Aorta (tissue), 5 donors: ENCODE data around the gene SOX12. TPM values are rescaled to one million over a fixed set of nuclear protein-coding genes. Genes with fewer than 3 reads are reported as not detected.
"Not testable (repeated sequence)": the region's sequence is repeated elsewhere in the genome, so short reads cannot be mapped to it uniquely, and the experiment has no call there.

Source experiments
- ATAC-seq: fragments of 200-7000 bp; cut with Tn5 transposase; one replicate; pipeline ENCODE4 v1.9.1; 2022; ENCODE audit warnings: moderate library complexity; ENCODE audit not compliant: low FRiP score
- DNase-seq, 2 donors: peaks; one replicate each; pipeline ENCODE4 v3.0.0-alpha.2; 2020
- H3K27ac ChIP-seq, 2 donors: one replicate each; pipeline ENCODE4 v1.5.1; 2013; ENCODE audit warnings: low read length in 2 of 2, mild to moderate bottlenecking in 2 of 2, moderate library complexity in 2 of 2, control low read depth in 1 of 2, inconsistent platforms in 1 of 2, low read depth in 1 of 2
- H3K27me3 ChIP-seq, 2 donors: one replicate each; pipeline ENCODE4 v1.6.1; 2013; ENCODE audit warnings: control low read depth in 1 of 2, low read length in 1 of 2, mild to moderate bottlenecking in 1 of 2, moderate library complexity in 1 of 2; ENCODE audit not compliant: insufficient read depth in 2 of 2, control insufficient read depth in 1 of 2
- H3K36me3 ChIP-seq, 2 donors: one replicate each; pipeline ENCODE4 v1.6.1; 2013; ENCODE audit warnings: control low read depth in 1 of 2, low read length in 1 of 2, mild to moderate bottlenecking in 1 of 2; ENCODE audit not compliant: insufficient read depth in 2 of 2, control insufficient read depth in 1 of 2
- H3K4me1 ChIP-seq, 2 donors: one replicate each; pipeline ENCODE4 v1.6.1; 2013; ENCODE audit warnings: low read length in 2 of 2, control low read depth in 1 of 2, mild to moderate bottlenecking in 1 of 2, moderate library complexity in 1 of 2; ENCODE audit not compliant: insufficient read depth in 2 of 2, control insufficient read depth in 1 of 2
- H3K4me3 ChIP-seq, 2 donors: one replicate each; pipeline ENCODE4 v1.5.1; 2013; ENCODE audit warnings: low read length in 2 of 2, control low read depth in 1 of 2, mild to moderate bottlenecking in 1 of 2
- H3K9me3 ChIP-seq: one replicate; pipeline ENCODE4 v1.6.1; 2013; ENCODE audit warnings: mild to moderate bottlenecking, low read length; ENCODE audit not compliant: control insufficient read depth
- WGBS, 2 donors: extraction: QIAGEN DNeasy Blood & Tissue Kit; methylation state at CpG; one replicate each; pipeline ENCODE4 v1.1.7; 2013; 5-methylcytosine and 5-hydroxymethylcytosine counted together
- intact Hi-C, 2 donors: fragments of 100-400 bp; cut with DNase I; formaldehyde crosslinking; loops; one replicate each; pipeline versions ENCODE4 v1.14.2 to v1.15.0; 2022
- polyA plus RNA-seq, 2 donors: library from polyadenylated mRNA; stranded (reverse); fragments of 200-250 nt; gene quantifications; one replicate each; pipeline ENCODE4 v1.2.3, GENCODE V29; 2013
- total RNA-seq, 2 donors: library from RNA; stranded (reverse); fragmentation: NEBNext Ultra II Directional; extraction: Animal tissue kit (Norgen Biotek cat#: 25700); gene quantifications; one replicate each; pipeline ENCODE4 v1.2.1, GENCODE V29; 2021
- donor health status: healthy with polysubstance abuse.
- donor health status: Bipolar disorder and iron deficiency.
- donor health status: DM: no; HTN: no; CAD: no.
- donor health status: DM: no; HTN: no; CAD: no.
- donor health status: DM: yes; HTN: yes; CAD: no.

Gene SOX12
- total and polyA plus RNA-seq, 4 donors, result 1.5 to 12.5 (median 5.1) TPM

- ATAC-seq, result no peak
- Histone ChIP-seq H3K27me3 (no peaks in the 10 kb centered on the region), H3K4me3 (no peak overlapping the region), H3K36me3 (no peaks in the 10 kb centered on the region), H3K9me3 (no peaks in the 10 kb centered on the region), H3K4me1 (no peaks in the 10 kb centered on the region), H3K27ac (no peak overlapping the region)
- intact Hi-C loops, result loop anchor here in 1 of 2 donors (5.0 to 10.0 kb wide), 2 partner anchors 70 to 122 kb away; no protein-coding TSS in a partner anchor
- WGBS, 2 donors, result 95 to 97% methylated on average over 8 of the region's 8 CpGs
- peak in 1 of 2 donors; percentile 25 for DNase-seq
These were observed 9.2 kb downstream of the SOX12 start for GRCh38 chr20:334578-334977.

DNA sequence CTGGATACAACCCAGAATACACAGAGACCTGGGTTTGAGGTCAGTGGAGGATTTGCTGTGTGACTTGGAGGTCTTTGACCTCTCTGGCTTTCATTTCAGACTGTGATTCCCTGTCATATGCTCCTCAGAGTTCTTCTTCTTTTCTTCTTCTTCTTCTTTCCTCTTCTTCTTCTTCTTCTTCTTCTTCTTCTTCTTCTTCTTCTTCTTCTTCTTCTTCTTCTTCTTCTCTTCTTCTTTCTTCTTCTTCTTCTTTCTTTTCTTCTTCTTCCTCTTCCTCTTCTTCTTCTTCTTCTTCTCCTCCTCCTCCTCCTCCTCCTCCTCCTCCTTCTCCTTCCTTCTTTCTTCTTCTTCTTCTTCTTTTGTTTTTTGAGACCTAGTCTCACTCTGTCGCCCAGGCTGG, 10.7 kb downstream of the SOX12 start:
- 83 to 92% methylated on average over 1 of the region's 1 CpG for WGBS, 2 donors
- not testable (repeated sequence) for H3K4me1 ChIP-seq, H3K9me3 ChIP-seq, H3K27ac ChIP-seq, H3K36me3 ChIP-seq, H3K4me3 ChIP-seq, DNase-seq, H3K27me3 ChIP-seq, ATAC-seq
- intact Hi-C loops, result loop anchor here in 1 of 2 donors (10.0 kb wide), 1 partner anchor 71 kb away; no protein-coding TSS in a partner anchor

DNA sequence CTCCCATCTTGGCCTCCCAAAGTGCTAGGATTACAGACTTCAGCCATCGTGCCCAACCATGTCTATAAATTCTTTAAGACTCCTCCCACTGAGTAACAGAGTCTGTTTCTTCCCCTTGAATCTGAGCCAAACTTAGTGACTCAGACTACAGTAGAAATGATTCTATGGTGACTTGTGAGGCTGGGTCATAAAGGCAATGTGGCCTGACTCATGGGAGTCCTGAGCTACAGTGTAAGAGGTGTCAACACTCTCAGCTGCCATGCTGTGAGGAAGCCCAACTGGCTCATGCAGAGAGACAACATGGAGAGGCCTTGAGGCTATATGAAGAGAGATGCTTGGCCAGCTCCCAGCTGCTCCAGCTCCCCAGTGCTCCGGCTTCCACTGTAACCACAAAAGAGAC, 16.3 kb downstream of the SOX12 start:
- ATAC-seq (no peak), DNase-seq (peak; percentile 39 to 46)
- Histone ChIP-seq H3K27ac (no peak overlapping the region), H3K4me3 (no peak overlapping the region), H3K27me3 (no peaks in the 10 kb centered on the region), H3K9me3 (no peaks in the 10 kb centered on the region), H3K36me3 (no peaks in the 10 kb centered on the region), H3K4me1 (peaks cover 0 to 2% of the 10 kb centered on the region in 2 donors)
- 62 to 65% methylated on average over 2 of the region's 2 CpGs for whole genome bisulfite sequencing, 2 donors
- intact Hi-C loops, result no loop called here

- Histone ChIP-seq H3K36me3 (no peaks in the 10 kb centered on the region), H3K4me1 (peaks cover 0 to 2% of the 10 kb centered on the region in 2 donors), H3K4me3 (no peak overlapping the region), H3K9me3 (no peaks in the 10 kb centered on the region), H3K27ac (no peak overlapping the region), H3K27me3 (no peaks in the 10 kb centered on the region)
- DNase-seq (no peak), ATAC-seq (no peak)
- intact Hi-C loops, result no loop called here
These were observed 17.8 kb downstream of the SOX12 start for GRCh38 chr20:343107-343506.

DNA sequence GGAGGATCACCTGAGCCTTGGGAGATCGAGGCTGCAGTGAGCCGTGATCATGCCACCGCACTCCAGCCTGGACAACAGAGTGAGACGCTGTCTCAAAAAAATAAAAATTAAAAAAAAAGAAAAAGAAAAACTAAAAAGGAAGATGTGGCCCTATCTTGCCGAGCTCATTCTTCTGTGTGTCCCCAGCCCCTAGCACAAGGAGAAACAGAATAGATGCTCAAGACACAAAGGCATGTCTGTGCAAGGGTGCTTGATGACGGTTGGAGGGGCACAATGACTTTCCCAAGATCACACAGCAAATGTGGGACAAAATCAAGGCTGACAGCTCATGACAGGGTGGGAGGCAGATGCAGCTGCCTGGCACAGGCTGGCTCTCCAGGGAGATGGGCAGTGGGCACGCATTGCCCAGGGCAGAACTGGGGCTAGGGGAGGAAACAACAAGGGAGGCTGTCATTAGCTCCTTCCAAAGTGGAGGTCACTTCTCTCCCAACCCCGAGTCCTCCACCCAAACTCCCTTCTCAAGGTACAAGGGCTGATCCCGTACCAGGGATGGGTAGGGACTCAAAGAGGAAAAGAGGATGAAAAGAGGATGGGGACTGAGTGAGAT, 20.8 kb downstream of the SOX12 start:
- Histone ChIP-seq H3K4me3 (peak overlapping the region in 1 of 2 donors; percentile 65), H3K9me3 (no peaks in the 10 kb centered on the region), H3K36me3 (no peaks in the 10 kb centered on the region), H3K4me1 (peaks cover 0 to 2% of the 10 kb centered on the region in 2 donors), H3K27me3 (no peaks in the 10 kb centered on the region), H3K27ac (no peak overlapping the region)
- ATAC-seq, result no peak
- WGBS, 2 donors, result 64 to 67% methylated on average over 9 of the region's 9 CpGs
- intact Hi-C loops, result loop anchor here in 1 of 2 donors (2.0 to 5.0 kb wide), 2 partner anchors 21 to 196 kb away; partner anchors contain the start of genes CSNK2A1 and SOX12
- peak in 1 of 2 donors; percentile 43 for DNase-seq

DNA sequence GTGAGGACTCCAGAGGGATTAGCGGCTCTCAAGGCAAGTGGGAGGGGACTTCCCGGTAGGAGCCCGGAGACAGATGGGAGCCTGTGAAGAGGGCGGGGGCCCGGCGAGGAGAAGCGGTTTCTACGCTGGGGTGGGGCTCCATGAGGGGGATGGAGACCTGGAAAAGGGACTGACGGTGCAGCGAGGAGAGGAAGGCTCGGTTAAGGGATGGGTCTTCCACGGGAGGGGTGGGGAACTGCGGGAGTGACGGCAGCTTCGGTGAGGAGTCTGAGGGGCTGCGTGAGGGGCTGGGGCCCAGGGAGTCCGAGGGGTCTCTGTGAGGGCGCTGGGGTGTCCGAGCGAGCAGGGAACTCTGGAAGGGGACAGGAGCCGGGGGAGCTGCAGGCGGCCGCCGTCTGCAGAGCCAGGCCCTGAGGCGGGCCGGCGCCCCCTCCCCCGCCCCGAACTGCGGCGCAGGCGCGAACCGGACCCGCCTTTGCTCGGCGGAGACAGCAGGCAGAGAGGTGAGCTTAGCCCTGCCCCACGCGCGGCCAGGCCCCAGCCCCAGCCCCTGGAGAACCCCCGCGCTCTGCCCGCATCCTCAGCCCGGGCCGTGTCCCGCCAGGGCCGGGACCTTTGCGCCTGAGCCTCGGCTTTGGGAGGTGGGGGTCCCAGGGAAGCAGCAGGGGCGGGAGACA, 21.4 kb downstream of the SOX12 start, which contains the start of gene NRSN2:
TSS of gene NRSN2 (plus strand) at position 472 of the 677 bp plus-strand sequence. CDS start 2,533 bp downstream, outside the sequence.
- 0 to 1% methylated on average over 50 of the region's 50 CpGs for WGBS, 2 donors
- peak; percentile 87 for ATAC-seq
- H3K36me3 ChIP-seq, result no peaks in the 10 kb centered on the region
- intact Hi-C loops, result loop anchor here in 1 of 2 donors (2.0 to 5.0 kb wide), 2 partner anchors 22 to 196 kb away; partner anchors contain the start of genes CSNK2A1 and SOX12
- DNase-seq, result peak; percentile 84 to 89
- no peaks in the 10 kb centered on the region for H3K27me3 ChIP-seq
- peak within 1 kb of the TSS; percentile 30 to 65 for H3K27ac ChIP-seq
- H3K9me3 ChIP-seq, result no peaks in the 10 kb centered on the region
- H3K4me1 ChIP-seq, result peaks cover 0 to 2% of the 10 kb centered on the region in 2 donors
- peak within 1 kb of the TSS; percentile 65 to 75 for H3K4me3 ChIP-seq

- Histone ChIP-seq H3K27me3 (no peaks in the 10 kb centered on the region), H3K4me3 (peak overlapping the region; percentile 65 to 75), H3K27ac (peak overlapping the region; percentile 30 to 49), H3K9me3 (no peaks in the 10 kb centered on the region), H3K36me3 (no peaks in the 10 kb centered on the region), H3K4me1 (peaks cover 0 to 2% of the 10 kb centered on the region in 2 donors)
- no peak for ATAC-seq
- DNase-seq, result no peak
- whole genome bisulfite sequencing, 2 donors, result 0 to 2% methylated on average over 17 to 19 of the region's 19 CpGs
- intact Hi-C loops, result loop anchor here in 1 of 2 donors (2.0 to 5.0 kb wide), 2 partner anchors 22 to 195 kb away; partner anchors contain the start of genes CSNK2A1 and SOX12
These were observed 21.9 kb downstream of the SOX12 start for GRCh38 chr20:347317-347639.

GRCh38 chr20:347640-348484, 22.5 kb downstream of the SOX12 start:
- H3K9me3 ChIP-seq, result no peaks in the 10 kb centered on the region
- DNase-seq (peak; percentile 94 to 96), ATAC-seq (peak; percentile 96)
- WGBS, 2 donors, result 0 to 1% methylated on average over 53 to 61 of the region's 61 CpGs
- peaks cover 0 to 2% of the 10 kb centered on the region in 2 donors for H3K4me1 ChIP-seq
- peak overlapping the region; percentile 65 to 75 for H3K4me3 ChIP-seq
- intact Hi-C loops, result loop anchor here in 1 of 2 donors (2.0 to 5.0 kb wide), 2 partner anchors 23 to 194 kb away; partner anchors contain the start of genes CSNK2A1 and SOX12
- no peaks in the 10 kb centered on the region for H3K27me3 ChIP-seq
- peak overlapping the region; percentile 30 to 34 for H3K27ac ChIP-seq
- H3K36me3 ChIP-seq, result no peaks in the 10 kb centered on the region
